OCI-LY7 (cell line): ENCODE measurements around the gene EIF4E3. TPM values are rescaled to one million over a fixed set of nuclear protein-coding genes. Genes with fewer than 3 reads are reported as not detected.

ENCODE experiments used
- BruUV-seq: library from RNA; stranded (reverse); fragments of 400-500 nt; replicated peaks from 2 replicates; lab custom pipeline; 2021; lab: Mats Ljungman, UMichigan
- CTCF ChIA-PET: fragments of 300-600 bp; sonication (Branson Sonifier 250); formaldehyde crosslinking; loops from one replicate; lab custom pipeline; 2022; ENCODE audit warnings: antibody characterized with exemption; ENCODE audit not compliant: unreplicated experiment; lab: Charles Lee
- POLR2A ChIA-PET: fragments of 300-600 bp; sonication (Branson Sonifier 250); formaldehyde crosslinking; loops from one replicate; lab custom pipeline; 2022; ENCODE audit warnings: antibody characterized with exemption; lab: Charles Lee
- DNase-seq: peaks from one replicate; pipeline ENCODE4 v3.0.0-alpha.2; 2015; ENCODE audit warnings: low spot score
- H2AFZ ChIP-seq: fragments of 200-600 bp; sonication (generic), shearing (Covaris generic); 2 replicates; pipeline ENCODE4 v1.6.1; 2014; ENCODE audit warnings: mild to moderate bottlenecking, antibody characterized with exemption, low read length, moderate library complexity
- H3K27ac ChIP-seq: fragments of 200-600 bp; sonication (generic); 2 replicates; pipeline ENCODE4 v1.5.1; 2014; ENCODE audit warnings: mixed run types, low read depth, mild to moderate bottlenecking, moderate library complexity, low read length, inconsistent platforms; ENCODE audit not compliant: poor library complexity, severe bottlenecking
- H3K36me3 ChIP-seq: fragments of 200-600 bp; sonication (generic); 2 replicates; pipeline ENCODE4 v1.6.1; 2014; ENCODE audit warnings: mild to moderate bottlenecking, antibody characterized with exemption, low read length, moderate library complexity, mixed read lengths; ENCODE audit not compliant: insufficient read depth
- H3K4me1 ChIP-seq: fragments of 200-600 bp; sonication (generic); 2 replicates; pipeline ENCODE4 v1.5.1; 2014; ENCODE audit warnings: mild to moderate bottlenecking, low read length; ENCODE audit not compliant: insufficient read depth, poor library complexity, severe bottlenecking
- H3K4me2 ChIP-seq: fragments of 200-600 bp; sonication (generic); 2 replicates; pipeline ENCODE4 v1.6.1; 2014; ENCODE audit warnings: mild to moderate bottlenecking, low read length
- H3K4me3 ChIP-seq: fragments of 200-600 bp; sonication (generic); 2 replicates; pipeline ENCODE4 v1.5.1; 2014; ENCODE audit warnings: mild to moderate bottlenecking, low read depth, low read length; ENCODE audit not compliant: poor library complexity, severe bottlenecking
- H3K79me2 ChIP-seq: fragments of 200-600 bp; sonication (generic); 2 replicates; pipeline ENCODE4 v1.6.1; 2016; ENCODE audit warnings: low read depth, mild to moderate bottlenecking, low read length, moderate library complexity, mixed read lengths; ENCODE audit not compliant: insufficient read depth
- H3K9me2 ChIP-seq: fragments of 200-600 bp; sonication (generic); 2 replicates; pipeline ENCODE4 v1.6.1; 2016; ENCODE audit warnings: mild to moderate bottlenecking, low read length, mixed read lengths; ENCODE audit not compliant: insufficient read depth
- H3K9me3 ChIP-seq: fragments of 200-600 bp; sonication (generic); 2 replicates; pipeline ENCODE4 v1.6.1; 2014; ENCODE audit warnings: mild to moderate bottlenecking, mixed run types, low read length, mixed read lengths
- H4K20me1 ChIP-seq: fragments of 200-600 bp; sonication (generic); 2 replicates; pipeline ENCODE4 v1.6.1; 2014; ENCODE audit warnings: mild to moderate bottlenecking, antibody characterized with exemption, low read length, moderate library complexity, mixed read lengths; ENCODE audit not compliant: insufficient read depth
- CTCF ChIP-seq: fragments of 200-600 bp; sonication (generic); conservative IDR thresholded peaks from 2 replicates; pipeline ENCODE4 v1.5.1; 2014; ENCODE audit warnings: mild to moderate bottlenecking, antibody characterized with exemption, low read length, moderate library complexity, mixed read lengths
- EZH2phosphoT487 ChIP-seq: fragments of 200-600 bp; sonication (generic); IDR thresholded peaks from 2 replicates; pipeline ENCODE4 v1.6.1; 2018; ENCODE audit warnings: low read depth, borderline replicate concordance, mild to moderate bottlenecking, mixed run types, antibody characterized with exemption, low read length, moderate library complexity, mixed read lengths
- intact Hi-C: fragments of 100-400 bp; cut with micrococcal nuclease; formaldehyde crosslinking; loops from one replicate; pipeline ENCODE4 v1.10.0; 2022; ENCODE audit not compliant: unreplicated experiment
- total RNA-seq, 2 experiments: library from RNA; depleted of rRNA in 1 of 2; stranded (reverse); fragments of >200 nt in 1 of 2; shearing (Covaris generic) in 1 of 2; gene quantifications; 2 replicates each; pipeline ENCODE4 v1.2.3, GENCODE V29; 2014 to 2022

The EIF4E3 gene
- total RNA-seq, 2 experiments from 2014 or later, result not detected

GRCh38 chr3:71708476-71709105, 16.6 kb downstream of the EIF4E3 start:
- ChIA-PET CTCF (no interaction called here), POLR2A (no interaction called here)
- no peak for TF ChIP-seq EZH2phosphoT487
- TF ChIP-seq CTCF, result no peak
- Histone ChIP-seq H4K20me1 (no peaks in the 10 kb centered on the region), H3K79me2 (no peaks in the 10 kb centered on the region), H3K36me3 (no peaks in the 10 kb centered on the region), H3K27ac (no peak overlapping the region), H3K4me2 (no peak overlapping the region), H2AFZ (no peak overlapping the region), H3K4me3 (no peak overlapping the region), H3K9me3 (no peaks in the 10 kb centered on the region), H3K4me1 (no peaks in the 10 kb centered on the region), H3K9me2 (no peaks in the 10 kb centered on the region)
- BruUV-seq, result no TSS peak
- DNase-seq, result no peak
- intact Hi-C loops, result no loop called here

GRCh38 chr3:71707595-71707994, 17.6 kb downstream of the EIF4E3 start:
- Histone ChIP-seq H3K36me3 (no peaks in the 10 kb centered on the region), H3K4me3 (no peak overlapping the region), H3K4me1 (no peaks in the 10 kb centered on the region), H2AFZ (no peak overlapping the region), H3K9me2 (no peaks in the 10 kb centered on the region), H4K20me1 (no peaks in the 10 kb centered on the region), H3K9me3 (no peaks in the 10 kb centered on the region), H3K79me2 (no peaks in the 10 kb centered on the region), H3K27ac (no peak overlapping the region), H3K4me2 (no peak overlapping the region)
- ChIA-PET CTCF (no interaction called here), POLR2A (no interaction called here)
- TF ChIP-seq EZH2phosphoT487, result no peak
- no peak for TF ChIP-seq CTCF
- no peak for DNase-seq
- no TSS peak for BruUV-seq
- intact Hi-C loops, result no loop called here

GRCh38 chr3:71705681-71706080, 19.5 kb downstream of the EIF4E3 start:
- Histone ChIP-seq H4K20me1 (no peaks in the 10 kb centered on the region), H3K36me3 (no peaks in the 10 kb centered on the region), H3K27ac (no peak overlapping the region), H2AFZ (no peak overlapping the region), H3K9me3 (no peaks in the 10 kb centered on the region), H3K4me2 (no peak overlapping the region), H3K4me3 (no peak overlapping the region), H3K9me2 (no peaks in the 10 kb centered on the region), H3K79me2 (no peaks in the 10 kb centered on the region), H3K4me1 (no peaks in the 10 kb centered on the region)
- intact Hi-C loops, result no loop called here
- no TSS peak for BruUV-seq
- TF ChIP-seq CTCF (no peak), EZH2phosphoT487 (no peak)
- no peak for DNase-seq
- CTCF ChIA-PET, result no interaction called here
- POLR2A ChIA-PET, result no interaction called here
